Measurements from ENCODE around the gene PTBP2. TPM values are rescaled to one million over a fixed set of nuclear protein-coding genes. Genes with fewer than 3 reads are reported as not detected.

PTBP2 gene
- total and polyA plus RNA-seq, 2 donors from 2014 or later, result 10.5 to 32.8 TPM

GRCh38 chr1:96820671-96821070 lies 99.1 kb downstream of the PTBP2 start:
- no peak for TF ChIP-seq CTCF (IDR thresholded peaks at IDR 0.05; ENCODE audit: borderline replicate concordance, extremely low read depth, insufficient read depth)
- no peak overlapping the region for H3K27ac ChIP-seq (ENCODE audit: low read depth in 2 of 2, low read length in 2 of 2)
- intact Hi-C loops (cut with DNase I), result no loop called here
- H3K9ac ChIP-seq (ENCODE audit: low read length in 3 of 3), result no peak overlapping the region
- no peaks in the 10 kb centered on the region for H3K36me3 ChIP-seq (ENCODE audit: control insufficient read depth in 2 of 3, insufficient read depth in 3 of 3, low read length in 3 of 3)
- no peaks in the 10 kb centered on the region for H3K9me3 ChIP-seq (ENCODE audit: control insufficient read depth in 2 of 3, insufficient read depth in 1 of 3, low read length in 3 of 3)
- no peaks in the 10 kb centered on the region for H3K27me3 ChIP-seq (ENCODE audit: control insufficient read depth, insufficient read depth, low read length)
- H3K4me3 ChIP-seq (ENCODE audit: low read length in 3 of 3), result no peak overlapping the region
- FAIRE-seq (no peak), DNase-seq (no peak)
- no peaks in the 10 kb centered on the region for H3K4me1 ChIP-seq (ENCODE audit: control insufficient read depth in 2 of 3, insufficient read depth in 2 of 3, low read depth in 1 of 3, low read length in 3 of 3)

- intact Hi-C loops (cut with DNase I), result no loop called here
- no peak for TF ChIP-seq CTCF (IDR thresholded peaks at IDR 0.05; ENCODE audit: borderline replicate concordance, extremely low read depth, insufficient read depth)
- no peaks in the 10 kb centered on the region for H3K27me3 ChIP-seq (ENCODE audit: control insufficient read depth, insufficient read depth, low read length)
- H3K27ac ChIP-seq (ENCODE audit: low read depth in 2 of 2, low read length in 2 of 2), result no peak overlapping the region
- FAIRE-seq, result no peak
- no peaks in the 10 kb centered on the region for H3K4me1 ChIP-seq (ENCODE audit: control insufficient read depth in 2 of 3, insufficient read depth in 2 of 3, low read depth in 1 of 3, low read length in 3 of 3)
- no peak overlapping the region for H3K9ac ChIP-seq (ENCODE audit: low read length in 3 of 3)
- no peak overlapping the region for H3K4me3 ChIP-seq (ENCODE audit: low read length in 3 of 3)
- no peak for DNase-seq
- no peaks in the 10 kb centered on the region for H3K36me3 ChIP-seq (ENCODE audit: control insufficient read depth in 2 of 3, insufficient read depth in 3 of 3, low read length in 3 of 3)
- H3K9me3 ChIP-seq (ENCODE audit: control insufficient read depth in 2 of 3, insufficient read depth in 1 of 3, low read length in 3 of 3), result no peaks in the 10 kb centered on the region
Measured at GRCh38 chr1:96825231-96825630, 103.6 kb downstream of the PTBP2 start.

- TF ChIP-seq CTCF (IDR thresholded peaks at IDR 0.05; ENCODE audit: borderline replicate concordance, extremely low read depth, insufficient read depth), result no peak
- Histone ChIP-seq H3K27me3 (ENCODE audit: control insufficient read depth, insufficient read depth, low read length) (no peaks in the 10 kb centered on the region), H3K36me3 (ENCODE audit: control insufficient read depth in 2 of 3, insufficient read depth in 3 of 3, low read length in 3 of 3) (no peaks in the 10 kb centered on the region), H3K27ac (ENCODE audit: low read depth in 2 of 2, low read length in 2 of 2) (no peak overlapping the region), H3K9ac (ENCODE audit: low read length in 3 of 3) (no peak overlapping the region), H3K4me1 (ENCODE audit: control insufficient read depth in 2 of 3, insufficient read depth in 2 of 3, low read depth in 1 of 3, low read length in 3 of 3) (no peaks in the 10 kb centered on the region), H3K9me3 (ENCODE audit: control insufficient read depth in 2 of 3, insufficient read depth in 1 of 3, low read length in 3 of 3) (no peaks in the 10 kb centered on the region), H3K4me3 (ENCODE audit: low read length in 3 of 3) (no peak overlapping the region)
- no peak for DNase-seq
- intact Hi-C loops (cut with DNase I), result no loop called here
- FAIRE-seq, result no peak
Measured at GRCh38 chr1:96825950-96826576, 104.5 kb downstream of the PTBP2 start.

GRCh38 chr1:96833376-96833775 lies 111.8 kb downstream of the PTBP2 start:
- Histone ChIP-seq H3K9ac (ENCODE audit: low read length in 3 of 3) (no peak overlapping the region), H3K36me3 (ENCODE audit: control insufficient read depth in 2 of 3, insufficient read depth in 3 of 3, low read length in 3 of 3) (no peaks in the 10 kb centered on the region), H3K27me3 (ENCODE audit: control insufficient read depth, insufficient read depth, low read length) (no peaks in the 10 kb centered on the region), H3K27ac (ENCODE audit: low read depth in 2 of 2, low read length in 2 of 2) (no peak overlapping the region), H3K9me3 (ENCODE audit: control insufficient read depth in 2 of 3, insufficient read depth in 1 of 3, low read length in 3 of 3) (no peaks in the 10 kb centered on the region), H3K4me3 (ENCODE audit: low read length in 3 of 3) (no peak overlapping the region), H3K4me1 (ENCODE audit: control insufficient read depth in 2 of 3, insufficient read depth in 2 of 3, low read depth in 1 of 3, low read length in 3 of 3) (no peaks in the 10 kb centered on the region)
- FAIRE-seq, result no peak
- DNase-seq, result no peak
- TF ChIP-seq CTCF (IDR thresholded peaks at IDR 0.05; ENCODE audit: borderline replicate concordance, extremely low read depth, insufficient read depth), result no peak
- intact Hi-C loops (cut with DNase I), result no loop called here

Data from kidney (tissue), 14 donors.